Psoas muscle (tissue), 8 donors: Measurements from ENCODE around the gene ARHGAP45. TPM values are rescaled to one million over a fixed set of nuclear protein-coding genes. Genes with fewer than 3 reads are reported as not detected.

Experiments used
- ATAC-seq, 4 donors: fragments of 200-7000 bp; cut with Tn5 transposase; one replicate each; pipeline ENCODE4 v1.9.1; 2020; ENCODE audit warnings: moderate library complexity in 3 of 4, mild to moderate bottlenecking in 2 of 4
- DNase-seq, 2 donors: peaks; one replicate each; pipeline ENCODE4 v3.0.0-alpha.2; 2020
- H3K27ac ChIP-seq: fragments of 200-600 bp; one replicate; pipeline ENCODE4 v1.8.0; 2022
- H3K27me3 ChIP-seq, 3 donors: fragments of 200-600 bp in 1 of 3; one replicate each; pipeline versions ENCODE4 v1.6.1 to v1.8.0; 2013 to 2022; ENCODE audit warnings: low read length in 2 of 3, mild to moderate bottlenecking in 2 of 3, moderate library complexity in 1 of 3; ENCODE audit not compliant: insufficient read depth in 3 of 3
- H3K36me3 ChIP-seq, 2 donors: fragments of 200-600 bp in 1 of 2; one replicate each; pipeline versions ENCODE4 v1.6.1 to v1.8.0; 2013 to 2022; ENCODE audit warnings: low read depth in 1 of 2, mild to moderate bottlenecking in 1 of 2, moderate library complexity in 1 of 2; ENCODE audit not compliant: insufficient read depth in 1 of 2
- H3K4me1 ChIP-seq: fragments of 200-600 bp; one replicate; pipeline ENCODE4 v1.8.0; 2022
- H3K4me3 ChIP-seq: fragments of 200-600 bp; one replicate; pipeline ENCODE4 v1.8.0; 2022; ENCODE audit warnings: mild to moderate bottlenecking
- H3K9me3 ChIP-seq: fragments of 200-600 bp; one replicate; pipeline ENCODE4 v1.8.0; 2022
- WGBS, 3 donors: extraction: QIAGEN DNeasy Blood & Tissue Kit; methylation state at CpG; one replicate each; pipeline versions ENCODE4 v1.1.6 to v1.1.7; 2013; 5-methylcytosine and 5-hydroxymethylcytosine counted together
- intact Hi-C, 2 donors: fragments of 100-400 bp; cut with DNase I; formaldehyde crosslinking; loops; one replicate each; pipeline versions ENCODE4 v1.11.0 to v1.14.2; 2022
- polyA plus RNA-seq, 3 donors: library from polyadenylated mRNA; stranded (reverse); fragments of 200-250 nt; gene quantifications; one replicate each; pipeline ENCODE4 v1.2.3, GENCODE V29; 2013
- total RNA-seq, 4 donors: library from RNA; stranded (reverse); fragmentation: NEBNext Ultra II Directional in 2 of 4; extraction: Animal tissue kit (Norgen Biotek cat#: 25700) in 2 of 4; gene quantifications; one replicate each; pipeline versions ENCODE4 v1.2.1 to v1.2.4, GENCODE V29; 2021 to 2023
- TF ChIP-seq, protein P1 (sequence below): fragments of 200-600 bp; IDR thresholded peaks from one replicate; pipeline ENCODE4 v1.8.0; 2022; ENCODE audit warnings: antibody characterized with exemption
- donor health status: healthy with polysubstance abuse.
- donor health status: DM: no; HTN: no; CAD: no; lungs with moderate emphysema.
- donor health status: Bipolar disorder and iron deficiency.
- donor health status: healthy.
- donor health status: DM: yes; HTN: yes; CAD: no.
- donor health status: DM: no; HTN: no; CAD: no.
- donor health status: DM: no; HTN: no; CAD: no.
- donor health status: DM: yes; HTN: yes; CAD: no.

The ARHGAP45 gene
- total and polyA plus RNA-seq, 7 donors = 1.2 to 4.0 (median 2.0) TPM

- Histone ChIP-seq H3K27ac (no peak overlapping the region), H3K9me3 (peaks cover 11% of the 10 kb centered on the region), H3K4me3 (no peak overlapping the region), H3K4me1 (no peaks in the 10 kb centered on the region), H3K27me3 (no peaks in the 10 kb centered on the region), H3K36me3 (peaks cover 0 to 37% of the 10 kb centered on the region in 2 donors)
- WGBS, 3 donors = 91 to 95% (median 91%) methylated on average over 17 of the region's 17 CpGs
- ATAC-seq = no peak
- DNase-seq = no peak
- TF ChIP-seq, protein P1, sequence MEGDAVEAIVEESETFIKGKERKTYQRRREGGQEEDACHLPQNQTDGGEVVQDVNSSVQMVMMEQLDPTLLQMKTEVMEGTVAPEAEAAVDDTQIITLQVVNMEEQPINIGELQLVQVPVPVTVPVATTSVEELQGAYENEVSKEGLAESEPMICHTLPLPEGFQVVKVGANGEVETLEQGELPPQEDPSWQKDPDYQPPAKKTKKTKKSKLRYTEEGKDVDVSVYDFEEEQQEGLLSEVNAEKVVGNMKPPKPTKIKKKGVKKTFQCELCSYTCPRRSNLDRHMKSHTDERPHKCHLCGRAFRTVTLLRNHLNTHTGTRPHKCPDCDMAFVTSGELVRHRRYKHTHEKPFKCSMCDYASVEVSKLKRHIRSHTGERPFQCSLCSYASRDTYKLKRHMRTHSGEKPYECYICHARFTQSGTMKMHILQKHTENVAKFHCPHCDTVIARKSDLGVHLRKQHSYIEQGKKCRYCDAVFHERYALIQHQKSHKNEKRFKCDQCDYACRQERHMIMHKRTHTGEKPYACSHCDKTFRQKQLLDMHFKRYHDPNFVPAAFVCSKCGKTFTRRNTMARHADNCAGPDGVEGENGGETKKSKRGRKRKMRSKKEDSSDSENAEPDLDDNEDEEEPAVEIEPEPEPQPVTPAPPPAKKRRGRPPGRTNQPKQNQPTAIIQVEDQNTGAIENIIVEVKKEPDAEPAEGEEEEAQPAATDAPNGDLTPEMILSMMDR = no peak
- intact Hi-C loops = no loop called here
Observed at GRCh38 chr19:1051791-1052190, 15.2 kb upstream of the ARHGAP45 start.

DNA sequence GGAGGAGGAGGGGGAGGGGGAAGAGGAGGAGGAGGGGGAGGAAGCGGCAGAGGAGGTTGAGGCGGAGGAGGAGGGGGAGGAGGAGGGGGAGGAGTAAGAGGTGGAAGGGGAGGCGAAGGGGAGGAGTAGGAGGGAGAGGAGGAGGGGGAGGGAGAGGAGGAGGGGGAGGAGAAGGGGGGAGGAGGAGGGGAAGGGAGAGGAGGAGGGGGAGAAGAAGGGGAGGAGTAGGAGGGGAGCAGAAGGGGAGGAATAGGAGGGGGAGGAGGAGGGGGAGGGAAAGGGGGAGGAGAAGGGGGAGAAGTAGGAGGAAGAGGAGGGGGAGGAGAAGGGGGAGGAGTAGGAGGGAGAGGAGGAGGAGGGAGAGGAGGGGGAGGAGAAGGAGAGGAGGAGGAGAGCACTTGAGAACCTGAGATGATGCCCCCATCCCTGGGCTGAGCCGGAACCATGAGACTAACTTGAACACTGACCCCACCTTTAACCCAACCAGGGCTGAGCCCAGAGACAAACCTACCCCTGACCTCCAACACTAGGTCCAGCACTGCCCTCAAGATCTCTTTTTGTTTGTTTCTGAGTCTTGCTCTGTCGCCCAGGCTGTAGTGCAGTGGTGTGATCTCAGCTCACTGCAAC, 14.5 kb upstream of the ARHGAP45 start:
- H3K27ac ChIP-seq = no peak overlapping the region
- ATAC-seq (no peak), DNase-seq (no peak)
- TF ChIP-seq, protein P1 = no peak
- no peaks in the 10 kb centered on the region for H3K4me1 ChIP-seq
- peaks cover 18% of the 10 kb centered on the region for H3K9me3 ChIP-seq
- no peak overlapping the region for H3K4me3 ChIP-seq
- WGBS, 3 donors = 80 to 84% (median 82%) methylated on average over 2 to 3 of the region's 5 CpGs
- intact Hi-C loops = no loop called here
- peaks cover 0 to 37% of the 10 kb centered on the region in 2 donors for H3K36me3 ChIP-seq
- no peaks in the 10 kb centered on the region for H3K27me3 ChIP-seq

DNA sequence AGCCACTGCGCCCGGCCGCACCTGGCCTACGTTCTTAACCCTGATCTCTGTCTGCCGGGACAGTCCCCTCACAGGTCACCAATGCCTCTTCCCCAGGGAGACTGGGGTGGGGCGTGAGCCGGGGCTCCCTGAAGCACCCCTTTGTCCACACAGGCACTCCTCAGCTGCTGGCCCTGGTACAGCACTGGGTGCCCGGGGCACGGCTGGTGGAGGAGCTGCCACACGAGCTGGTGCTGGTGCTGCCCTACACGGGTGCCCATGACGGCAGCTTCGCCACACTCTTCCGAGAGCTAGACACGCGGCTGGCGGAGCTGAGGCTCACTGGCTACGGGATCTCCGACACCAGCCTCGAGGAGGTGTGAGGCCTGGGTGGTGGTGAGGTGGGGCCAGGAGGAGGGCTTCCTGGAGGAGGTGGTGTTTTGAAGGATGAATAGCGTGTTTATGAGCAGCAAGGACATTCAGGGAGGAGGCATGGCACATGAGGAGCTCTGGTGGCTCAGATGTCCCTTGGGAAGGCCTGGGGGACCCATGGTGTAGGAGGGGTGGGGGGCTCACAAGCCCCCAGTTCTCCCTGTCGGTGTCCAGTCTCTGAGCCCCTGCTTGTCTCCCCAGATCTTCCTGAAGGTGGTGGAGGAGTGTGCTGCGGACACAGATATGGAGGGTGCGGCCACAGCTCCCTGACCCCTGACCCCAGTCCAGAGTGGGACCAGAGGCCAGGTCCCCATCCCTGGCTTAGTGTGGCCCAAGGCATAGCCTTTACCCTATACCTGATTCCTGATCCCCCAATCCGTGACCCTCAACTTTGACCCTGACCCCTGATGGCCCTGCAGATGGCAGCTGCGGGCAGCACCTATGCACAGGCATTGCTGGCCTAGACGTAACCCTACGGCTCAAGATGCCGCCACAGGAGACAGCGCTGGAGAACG, 13.5 kb upstream of the ARHGAP45 start:
- Histone ChIP-seq H3K4me1 (no peaks in the 10 kb centered on the region), H3K36me3 (peaks cover 0 to 42% of the 10 kb centered on the region in 2 donors), H3K4me3 (no peak overlapping the region), H3K9me3 (peaks cover 28% of the 10 kb centered on the region), H3K27ac (no peak overlapping the region), H3K27me3 (no peaks in the 10 kb centered on the region)
- TF ChIP-seq, protein P1 = no peak
- ATAC-seq (no peak), DNase-seq (no peak)
- intact Hi-C loops = no loop called here
- 90 to 92% (median 91%) methylated on average over 31 of the region's 31 CpGs for WGBS, 3 donors

GRCh38 chr19:1054102-1055027, 12.6 kb upstream of the ARHGAP45 start:
- TF ChIP-seq, protein P1 = no peak
- H3K9me3 ChIP-seq = peaks cover 33% of the 10 kb centered on the region

More at GRCh38 chr19:1054102-1055027, 12.6 kb upstream of the ARHGAP45 start:
- Histone ChIP-seq H3K27ac (no peak overlapping the region), H3K4me3 (no peak overlapping the region), H3K4me1 (no peaks in the 10 kb centered on the region), H3K36me3 (peaks cover 0 to 49% of the 10 kb centered on the region in 2 donors), H3K27me3 (no peaks in the 10 kb centered on the region)
- intact Hi-C loops = no loop called here
- ATAC-seq = no peak
- 89 to 92% (median 92%) methylated on average over 23 to 28 of the region's 28 CpGs for WGBS, 3 donors
- DNase-seq = no peak
